Glutamatergic neuron (in vitro differentiated cells): ENCODE results near the gene MAEA. TPM values are rescaled to one million over a fixed set of nuclear protein-coding genes. Genes with fewer than 3 reads are reported as not detected.

Experiments
- DNase-seq: peaks from one replicate; pipeline ENCODE4 v3.0.0; 2022
- H3K27ac Mint-ChIP-seq: one replicate; pipeline ENCODE4 v1.8.0; 2020; ENCODE audit warnings: mild to moderate bottlenecking, mixed read lengths, inconsistent platforms; ENCODE audit not compliant: unreplicated experiment
- H3K27me3 Mint-ChIP-seq: one replicate; pipeline ENCODE4 v1.8.0; 2020; ENCODE audit warnings: mild to moderate bottlenecking, moderate library complexity, mixed read lengths, inconsistent platforms; ENCODE audit not compliant: unreplicated experiment
- H3K36me3 Mint-ChIP-seq: one replicate; pipeline ENCODE4 v1.8.0; 2020; ENCODE audit warnings: mild to moderate bottlenecking, mixed read lengths, inconsistent platforms; ENCODE audit not compliant: unreplicated experiment
- H3K4me1 Mint-ChIP-seq: one replicate; pipeline ENCODE4 v1.8.0; 2020; ENCODE audit warnings: mild to moderate bottlenecking, low read depth, mixed read lengths, inconsistent platforms; ENCODE audit not compliant: unreplicated experiment
- H3K4me3 Mint-ChIP-seq: one replicate; pipeline ENCODE4 v1.8.0; 2020; ENCODE audit warnings: mild to moderate bottlenecking, mixed read lengths, inconsistent platforms; ENCODE audit not compliant: unreplicated experiment
- H3K9me3 Mint-ChIP-seq: one replicate; pipeline ENCODE4 v1.8.0; 2020; ENCODE audit warnings: mild to moderate bottlenecking, moderate library complexity, mixed read lengths, inconsistent platforms; ENCODE audit not compliant: unreplicated experiment
- CTCF ChIP-seq: fragments of 200-600 bp; sonication (generic); IDR thresholded peaks from one replicate; pipeline ENCODE4 v1.5.0; 2021; ENCODE audit not compliant: partially characterized antibody, unreplicated experiment
- total RNA-seq: library from RNA; stranded (reverse); fragmentation: NEBNext Ultra II Directional; extraction: Animal tissue kit (Norgen Biotek cat#: 25700); gene quantifications from one replicate; pipeline ENCODE4 v1.2.1, GENCODE V29; 2021; ENCODE audit not compliant: unreplicated experiment

MAEA gene
- total RNA-seq, 1 donor from 2014 or later, result 77.2 TPM

DNA sequence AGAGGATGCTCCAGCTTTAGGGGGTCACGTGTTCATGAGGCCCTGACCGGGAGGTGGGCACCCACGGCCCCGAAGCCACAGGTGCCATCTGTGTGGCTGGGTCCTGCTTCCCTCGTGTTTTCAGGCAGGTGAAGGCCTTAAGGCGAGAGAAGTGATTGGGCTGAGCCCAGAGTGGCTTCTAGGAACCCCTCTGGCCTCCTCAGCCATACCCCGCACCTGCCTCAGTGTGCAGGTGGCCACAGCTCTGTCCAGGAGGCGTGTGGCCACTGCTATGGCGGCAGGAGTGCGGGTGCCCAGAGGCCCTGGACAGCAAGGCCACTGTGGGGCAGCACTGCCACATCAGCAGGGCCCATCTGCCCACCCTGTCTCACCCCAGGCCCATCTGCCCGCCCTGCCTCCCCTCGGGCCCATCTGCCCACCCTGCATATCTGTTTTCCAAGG is 91.5 kb downstream of the MAEA start:
- Mint-ChIP-seq H3K27me3 (peaks cover 3% of the 10 kb centered on the region), H3K9me3 (peaks cover 5% of the 10 kb centered on the region), H3K36me3 (no peaks in the 10 kb centered on the region), H3K4me1 (peaks cover 11% of the 10 kb centered on the region), H3K27ac (no peak overlapping the region), H3K4me3 (no peak overlapping the region)
- peak; percentile 55 for DNase-seq
- no peak for TF ChIP-seq CTCF

DNA sequence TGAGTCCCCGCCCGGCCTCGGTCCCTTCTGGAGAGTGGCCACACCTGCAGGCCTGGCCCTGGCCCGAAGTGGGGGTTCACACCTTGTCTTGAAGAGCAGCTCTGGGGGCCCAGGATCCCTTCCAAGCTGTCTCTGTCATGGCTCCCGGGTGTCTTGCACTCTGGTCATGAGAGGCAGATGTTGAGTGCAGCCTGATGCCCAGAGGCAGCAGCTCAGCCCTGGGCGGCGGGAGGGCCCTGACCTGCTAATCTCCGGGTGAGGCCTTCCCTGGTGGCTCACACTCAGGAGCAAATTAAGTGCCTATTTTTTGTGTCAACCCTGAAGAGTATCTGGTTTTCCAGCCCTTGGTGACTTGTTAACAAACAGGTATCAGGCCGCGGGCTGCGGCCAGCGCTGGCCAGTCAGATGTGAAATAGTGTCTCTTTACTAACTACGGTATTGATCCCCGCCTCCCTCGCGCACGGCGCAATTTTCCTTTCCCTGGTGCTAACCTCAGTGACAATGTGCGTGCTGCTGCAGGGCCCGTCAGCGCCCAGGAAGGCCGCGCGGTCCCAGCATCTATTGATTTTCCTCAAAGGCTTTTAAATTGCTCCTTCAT is 92.4 kb downstream of the MAEA start:
- Mint-ChIP-seq H3K36me3 (no peaks in the 10 kb centered on the region), H3K27me3 (peaks cover 5% of the 10 kb centered on the region), H3K9me3 (peaks cover 5% of the 10 kb centered on the region), H3K4me1 (peaks cover 11% of the 10 kb centered on the region), H3K4me3 (peak overlapping the region; percentile 22), H3K27ac (peak overlapping the region; percentile 62)
- no peak for TF ChIP-seq CTCF
- DNase-seq, result peak; percentile 52

DNA sequence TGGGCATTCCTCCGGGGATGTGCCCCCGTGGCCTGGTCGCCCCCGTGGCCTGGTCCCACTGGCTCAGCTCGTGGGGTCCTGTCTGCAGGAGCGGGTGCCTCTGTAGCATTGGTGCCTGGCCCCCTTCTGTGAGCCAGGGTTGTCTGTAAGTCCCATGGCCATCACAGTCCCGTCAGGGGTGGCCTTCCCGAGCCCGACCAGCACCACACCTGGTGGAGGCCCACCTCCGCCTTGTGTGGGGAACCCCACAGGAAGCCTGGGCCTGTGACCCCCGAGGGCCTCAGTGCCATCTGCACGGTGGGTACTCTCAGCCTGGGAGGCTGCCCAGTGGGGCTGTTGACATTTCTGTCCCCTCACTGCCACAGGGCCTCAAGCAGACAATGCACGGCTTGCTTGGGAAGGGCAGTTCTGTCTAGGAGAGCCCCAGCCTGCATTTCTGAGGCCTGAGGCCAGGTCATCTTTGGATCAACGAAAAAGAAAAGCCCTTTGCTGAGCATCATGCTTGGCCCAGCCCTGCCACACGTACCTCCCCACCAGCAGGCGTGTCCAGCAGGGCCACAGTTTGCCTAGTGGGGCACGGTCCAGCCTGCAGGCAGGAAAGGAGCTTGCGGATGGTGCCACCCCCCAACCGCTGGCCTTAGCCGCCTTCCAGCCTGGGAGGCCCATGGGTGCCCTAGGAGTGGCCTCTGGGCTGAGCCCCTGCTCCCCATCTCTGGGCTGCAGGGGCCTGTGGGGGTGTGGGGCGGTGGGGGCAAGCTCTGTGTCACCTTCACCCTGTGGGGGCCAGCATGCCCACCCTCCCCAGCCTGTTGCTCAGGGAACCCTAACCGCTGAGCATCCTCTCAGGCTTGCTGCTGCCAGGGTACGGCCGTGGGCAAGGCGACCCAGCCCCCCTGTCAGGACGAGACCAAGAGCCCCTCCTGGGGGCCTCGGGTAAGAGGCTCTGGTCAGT is 93.4 kb downstream of the MAEA start:
- no peak overlapping the region for H3K4me3 Mint-ChIP-seq
- H3K9me3 Mint-ChIP-seq, result peaks cover 5% of the 10 kb centered on the region
- TF ChIP-seq CTCF, result no peak
- no peak overlapping the region for H3K27ac Mint-ChIP-seq
- H3K4me1 Mint-ChIP-seq, result peaks cover 11% of the 10 kb centered on the region
- H3K27me3 Mint-ChIP-seq, result peaks cover 5% of the 10 kb centered on the region
- peak; percentile 18 for DNase-seq
- peaks cover 7% of the 10 kb centered on the region for H3K36me3 Mint-ChIP-seq

GRCh38 chr4:1383728-1384591 is 94.3 kb downstream of the MAEA start:
- peaks cover 5% of the 10 kb centered on the region for H3K9me3 Mint-ChIP-seq
- H3K36me3 Mint-ChIP-seq, result peaks cover 13% of the 10 kb centered on the region
- H3K4me1 Mint-ChIP-seq, result peaks cover 11% of the 10 kb centered on the region
- no peak for TF ChIP-seq CTCF
- H3K27ac Mint-ChIP-seq, result no peak overlapping the region
- peaks cover 5% of the 10 kb centered on the region for H3K27me3 Mint-ChIP-seq
- DNase-seq, result peak; percentile 8
- H3K4me3 Mint-ChIP-seq, result no peak overlapping the region
